IPS-15b (cell line): ENCODE data around the gene SH3BP4.

Experiments used
- H3K27me3 ChIP-seq: one replicate; pipeline ENCODE4 v1.6.1; 2013; ENCODE audit warnings: low read length; ENCODE audit not compliant: control insufficient read depth, insufficient read depth
- H3K36me3 ChIP-seq: one replicate; pipeline ENCODE4 v1.6.1; 2013; ENCODE audit warnings: low read length; ENCODE audit not compliant: control insufficient read depth, insufficient read depth
- H3K4me1 ChIP-seq: one replicate; pipeline ENCODE4 v1.6.1; 2013; ENCODE audit warnings: mild to moderate bottlenecking, low read length; ENCODE audit not compliant: control insufficient read depth, insufficient read depth
- H3K4me3 ChIP-seq: one replicate; pipeline ENCODE4 v1.5.1; 2013; ENCODE audit warnings: low read depth, low read length
- H3K9ac ChIP-seq: one replicate; pipeline ENCODE4 v1.6.1; 2013; ENCODE audit warnings: low read depth, mild to moderate bottlenecking, low read length
- H3K9me3 ChIP-seq: one replicate; pipeline ENCODE4 v1.6.1; 2013; ENCODE audit warnings: mild to moderate bottlenecking, low read length; ENCODE audit not compliant: control insufficient read depth, insufficient read depth

Gene SH3BP4

GRCh38 chr2:234958746-234959395, 7.1 kb downstream of the SH3BP4 start:
- Histone ChIP-seq H3K9ac (no peak overlapping the region), H3K27me3 (no peaks in the 10 kb centered on the region), H3K4me3 (no peak overlapping the region), H3K4me1 (peaks cover 29% of the 10 kb centered on the region), H3K9me3 (no peaks in the 10 kb centered on the region), H3K36me3 (no peaks in the 10 kb centered on the region)

GRCh38 chr2:234960175-234961088, 8.6 kb downstream of the SH3BP4 start:
- Histone ChIP-seq H3K9me3 (no peaks in the 10 kb centered on the region), H3K36me3 (no peaks in the 10 kb centered on the region), H3K27me3 (no peaks in the 10 kb centered on the region), H3K4me1 (peaks cover 15% of the 10 kb centered on the region), H3K9ac (no peak overlapping the region), H3K4me3 (no peak overlapping the region)

GRCh38 chr2:234961784-234962183, 10.0 kb downstream of the SH3BP4 start:
- H3K9ac ChIP-seq = no peak overlapping the region
- H3K4me3 ChIP-seq = no peak overlapping the region
- H3K36me3 ChIP-seq = no peaks in the 10 kb centered on the region
- no peaks in the 10 kb centered on the region for H3K27me3 ChIP-seq
- peaks cover 5% of the 10 kb centered on the region for H3K4me1 ChIP-seq
- H3K9me3 ChIP-seq = no peaks in the 10 kb centered on the region

GRCh38 chr2:234963773-234964615, 12.2 kb downstream of the SH3BP4 start:
- no peak overlapping the region for H3K4me3 ChIP-seq
- H3K4me1 ChIP-seq = peaks cover 13% of the 10 kb centered on the region
- H3K27me3 ChIP-seq = no peaks in the 10 kb centered on the region
- H3K9me3 ChIP-seq = no peaks in the 10 kb centered on the region
- H3K9ac ChIP-seq = no peak overlapping the region
- H3K36me3 ChIP-seq = no peaks in the 10 kb centered on the region

GRCh38 chr2:234964631-234965461, 13.0 kb downstream of the SH3BP4 start:
- no peak overlapping the region for H3K9ac ChIP-seq
- H3K27me3 ChIP-seq = no peaks in the 10 kb centered on the region
- no peaks in the 10 kb centered on the region for H3K9me3 ChIP-seq
- H3K4me3 ChIP-seq = no peak overlapping the region
- peaks cover 19% of the 10 kb centered on the region for H3K4me1 ChIP-seq
- peaks cover 4% of the 10 kb centered on the region for H3K36me3 ChIP-seq

- Histone ChIP-seq H3K27me3 (no peaks in the 10 kb centered on the region), H3K36me3 (peaks cover 5% of the 10 kb centered on the region), H3K4me1 (peaks cover 19% of the 10 kb centered on the region), H3K4me3 (no peak overlapping the region), H3K9ac (no peak overlapping the region), H3K9me3 (no peaks in the 10 kb centered on the region)
Measured at GRCh38 chr2:234966340-234966739, 14.5 kb downstream of the SH3BP4 start.

GRCh38 chr2:234967201-234967869, 15.5 kb downstream of the SH3BP4 start:
- Histone ChIP-seq H3K9me3 (no peaks in the 10 kb centered on the region), H3K9ac (no peak overlapping the region), H3K27me3 (no peaks in the 10 kb centered on the region), H3K36me3 (peaks cover 5% of the 10 kb centered on the region), H3K4me1 (peaks cover 19% of the 10 kb centered on the region), H3K4me3 (no peak overlapping the region)

- H3K9me3 ChIP-seq = no peaks in the 10 kb centered on the region
- H3K9ac ChIP-seq = no peak overlapping the region
- peaks cover 19% of the 10 kb centered on the region for H3K4me1 ChIP-seq
- H3K27me3 ChIP-seq = no peaks in the 10 kb centered on the region
- H3K36me3 ChIP-seq = peaks cover 5% of the 10 kb centered on the region
- no peak overlapping the region for H3K4me3 ChIP-seq
Measured at GRCh38 chr2:234967870-234968208, 16.0 kb downstream of the SH3BP4 start.

GRCh38 chr2:234968631-234969305, 17.0 kb downstream of the SH3BP4 start:
- Histone ChIP-seq H3K4me3 (no peak overlapping the region), H3K9me3 (no peaks in the 10 kb centered on the region), H3K27me3 (no peaks in the 10 kb centered on the region), H3K9ac (no peak overlapping the region), H3K36me3 (peaks cover 5% of the 10 kb centered on the region), H3K4me1 (peaks cover 16% of the 10 kb centered on the region)

GRCh38 chr2:234969306-234970098, 17.7 kb downstream of the SH3BP4 start:
- Histone ChIP-seq H3K27me3 (no peaks in the 10 kb centered on the region), H3K36me3 (peaks cover 5% of the 10 kb centered on the region), H3K4me1 (peaks cover 16% of the 10 kb centered on the region), H3K9me3 (no peaks in the 10 kb centered on the region), H3K9ac (no peak overlapping the region), H3K4me3 (no peak overlapping the region)
